Peyer's patch (tissue), 4 donors: ENCODE results near the gene VPS52.

Experiments used
- POLR2A ChIP-seq, 2 donors: fragments of 450-650 bp; IDR thresholded peaks; one replicate each; pipeline ENCODE4 v1.5.1; 2017; ENCODE audit warnings: antibody characterized with exemption in 2 of 2, mild to moderate bottlenecking in 2 of 2, moderate library complexity in 2 of 2
- TF ChIP-seq, protein P1 (sequence below), 6 experiments: fragments of 450-650 bp in 4 of 6; fragments of 200-600 bp in 2 of 6; sonication (generic) in 1 of 6; IDR thresholded peaks; one replicate each; pipeline ENCODE4 v1.5.1; 2017 to 2019; ENCODE audit warnings: antibody characterized with exemption in 6 of 6, mild to moderate bottlenecking in 3 of 6, moderate library complexity in 1 of 6

DNA sequence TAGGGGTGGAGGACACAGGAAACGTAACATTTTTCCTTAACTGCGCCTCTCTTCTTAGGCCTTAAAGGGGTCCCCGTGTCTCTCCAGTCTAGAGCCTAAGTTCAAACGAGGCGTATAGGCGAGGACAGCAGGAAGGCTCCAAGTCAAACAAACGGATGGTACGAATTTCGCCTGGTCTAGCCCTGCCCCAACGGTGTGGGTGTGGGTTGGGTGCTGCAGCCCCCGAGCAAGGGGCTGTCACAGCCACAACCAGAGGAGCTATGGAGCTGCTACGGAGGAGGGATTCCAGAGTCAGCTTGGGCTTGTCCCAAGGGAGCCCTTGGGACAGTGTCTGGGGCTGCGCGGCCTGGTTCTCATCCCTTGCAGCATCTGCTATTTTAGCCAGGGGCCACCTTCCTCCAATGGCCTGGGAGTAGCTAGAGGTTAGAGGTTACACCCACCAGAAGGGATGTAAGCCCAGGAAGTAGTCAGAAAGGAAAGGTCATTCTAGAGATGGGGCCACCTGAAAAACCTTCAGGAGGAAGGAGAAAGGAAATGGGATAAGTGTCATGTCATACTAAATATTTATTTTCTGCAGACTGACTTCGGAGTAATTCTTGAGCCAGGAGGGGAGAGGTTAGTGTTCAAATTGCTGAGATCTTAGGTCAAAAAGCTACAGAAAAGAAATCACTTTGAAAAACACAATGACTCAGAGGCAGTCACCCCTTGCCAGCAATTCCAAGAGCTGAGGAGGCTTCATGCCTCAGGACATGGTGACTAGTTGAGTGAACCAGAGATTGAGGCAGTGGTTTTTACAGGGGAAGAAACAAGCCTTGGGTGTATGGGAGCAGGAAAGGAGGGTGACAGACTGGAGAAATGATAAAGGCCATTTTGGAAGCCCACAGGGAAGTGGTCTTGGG is 21.7 kb downstream of the VPS52 start:
- TF ChIP-seq, protein P1, sequence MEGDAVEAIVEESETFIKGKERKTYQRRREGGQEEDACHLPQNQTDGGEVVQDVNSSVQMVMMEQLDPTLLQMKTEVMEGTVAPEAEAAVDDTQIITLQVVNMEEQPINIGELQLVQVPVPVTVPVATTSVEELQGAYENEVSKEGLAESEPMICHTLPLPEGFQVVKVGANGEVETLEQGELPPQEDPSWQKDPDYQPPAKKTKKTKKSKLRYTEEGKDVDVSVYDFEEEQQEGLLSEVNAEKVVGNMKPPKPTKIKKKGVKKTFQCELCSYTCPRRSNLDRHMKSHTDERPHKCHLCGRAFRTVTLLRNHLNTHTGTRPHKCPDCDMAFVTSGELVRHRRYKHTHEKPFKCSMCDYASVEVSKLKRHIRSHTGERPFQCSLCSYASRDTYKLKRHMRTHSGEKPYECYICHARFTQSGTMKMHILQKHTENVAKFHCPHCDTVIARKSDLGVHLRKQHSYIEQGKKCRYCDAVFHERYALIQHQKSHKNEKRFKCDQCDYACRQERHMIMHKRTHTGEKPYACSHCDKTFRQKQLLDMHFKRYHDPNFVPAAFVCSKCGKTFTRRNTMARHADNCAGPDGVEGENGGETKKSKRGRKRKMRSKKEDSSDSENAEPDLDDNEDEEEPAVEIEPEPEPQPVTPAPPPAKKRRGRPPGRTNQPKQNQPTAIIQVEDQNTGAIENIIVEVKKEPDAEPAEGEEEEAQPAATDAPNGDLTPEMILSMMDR (IDR thresholded peaks at IDR 0.05): no peak
- no peak for TF ChIP-seq POLR2A (IDR thresholded peaks at IDR 0.05)
